ENCODE results near the gene CBR4. TPM values are rescaled to one million over a fixed set of nuclear protein-coding genes. Genes with fewer than 3 reads are reported as not detected.

The CBR4 gene
- total RNA-seq (2014; rRNA removed; shearing (Covaris generic)) = 14.6 and 16.3 TPM in 2 replicates
- polyA plus RNA-seq (2015; cell fraction: cytosol; rRNA removed) = 15.8 and 19.1 TPM in 2 replicates
- polyA plus RNA-seq (2015; cell fraction: nucleus; rRNA removed) = 34.7 and 34.8 TPM in 2 replicates

DNA sequence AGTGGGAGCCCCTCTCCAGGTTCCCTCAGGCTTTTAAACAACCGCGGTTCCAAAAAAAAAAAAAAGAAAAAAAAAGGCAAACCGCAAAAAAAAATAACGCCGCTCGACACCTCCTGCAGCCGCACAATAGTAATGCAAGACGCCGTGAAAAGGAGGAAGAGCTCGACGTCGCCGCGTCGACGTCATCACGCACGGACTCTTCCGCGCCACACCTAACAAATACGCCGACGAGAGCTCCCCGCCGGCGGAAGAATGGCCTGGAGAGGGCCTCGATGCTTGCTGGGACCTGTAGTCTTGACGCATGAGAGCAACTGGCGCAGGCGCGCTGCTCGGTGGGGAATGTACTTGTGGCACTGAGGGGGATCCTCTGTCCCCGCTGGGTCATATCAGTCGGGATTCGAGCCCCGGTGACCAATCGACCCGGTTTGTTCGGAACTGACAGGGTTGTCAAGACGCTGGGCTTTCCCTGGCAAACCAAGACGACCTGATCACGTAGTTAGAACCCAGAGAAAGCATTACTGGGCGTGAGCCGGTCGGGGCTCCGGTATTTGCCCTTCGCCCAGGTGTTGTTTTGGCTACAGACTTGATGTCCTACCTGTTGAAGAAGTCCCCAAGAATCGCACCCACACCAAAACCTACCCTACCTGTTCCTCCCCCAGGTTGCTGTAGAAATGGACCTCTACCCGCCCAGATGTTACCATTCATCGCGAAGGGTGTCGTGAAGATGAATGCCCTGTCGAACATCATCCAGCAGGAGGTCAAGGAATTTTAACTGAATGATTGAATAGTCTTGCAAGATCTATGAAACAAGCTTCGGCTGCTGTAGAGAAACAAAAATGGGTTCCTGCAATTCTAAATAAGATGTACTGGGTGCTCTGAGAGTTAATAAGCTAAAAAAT is at the start of gene CBR4:
Gene CBR4 (minus strand): TSS at position 131 of the 899 bp plus-strand sequence. CDS start 166 bp downstream, outside the sequence.
- DNase-seq (ENCODE audit: low read depth) = peak; percentile 99

DNA sequence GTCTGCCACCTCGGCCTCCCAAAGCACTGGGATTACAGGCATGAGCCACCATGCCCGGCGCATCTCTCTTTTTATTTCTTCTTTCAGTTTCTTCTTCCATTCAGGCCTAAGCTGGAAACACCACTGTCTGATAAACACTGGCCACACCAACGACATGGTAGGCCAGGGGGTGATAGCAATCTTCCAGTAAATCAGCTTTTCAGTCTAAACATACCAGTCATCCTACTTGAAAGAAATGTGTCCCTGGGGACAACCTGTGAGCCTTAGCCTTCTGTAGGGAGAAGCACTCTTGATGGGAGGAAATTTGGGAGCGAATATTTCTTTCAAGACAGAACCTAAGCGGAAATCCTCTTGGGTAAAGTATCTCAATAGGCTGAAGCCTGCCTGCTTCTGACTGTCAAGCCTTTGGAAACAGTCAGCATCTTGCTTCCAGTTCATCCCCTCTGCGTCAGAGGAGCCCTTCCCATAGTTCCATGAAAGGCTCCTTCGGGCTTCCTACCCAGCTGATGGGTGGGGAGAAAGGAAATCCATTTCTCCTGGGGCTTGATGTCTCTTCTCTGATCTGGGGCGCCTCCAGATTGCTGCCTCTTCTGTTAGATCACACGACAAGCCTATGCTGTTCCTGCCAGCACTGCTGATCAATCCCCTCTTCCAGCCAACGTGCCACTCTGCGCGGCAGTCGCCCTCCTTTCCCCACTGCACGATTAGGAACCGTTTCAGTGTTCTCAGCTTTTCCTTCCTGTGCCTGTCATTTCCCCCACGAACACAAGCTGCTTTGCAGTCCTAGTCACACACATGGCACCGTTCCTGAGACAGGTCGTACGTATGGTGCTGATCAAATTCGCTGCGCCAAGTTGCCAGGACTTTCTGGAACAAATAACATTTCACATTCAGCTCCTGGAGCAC is 49.5 kb upstream of the CBR4 start:
- DNase-seq (ENCODE audit: low read depth) = no peak

DNA sequence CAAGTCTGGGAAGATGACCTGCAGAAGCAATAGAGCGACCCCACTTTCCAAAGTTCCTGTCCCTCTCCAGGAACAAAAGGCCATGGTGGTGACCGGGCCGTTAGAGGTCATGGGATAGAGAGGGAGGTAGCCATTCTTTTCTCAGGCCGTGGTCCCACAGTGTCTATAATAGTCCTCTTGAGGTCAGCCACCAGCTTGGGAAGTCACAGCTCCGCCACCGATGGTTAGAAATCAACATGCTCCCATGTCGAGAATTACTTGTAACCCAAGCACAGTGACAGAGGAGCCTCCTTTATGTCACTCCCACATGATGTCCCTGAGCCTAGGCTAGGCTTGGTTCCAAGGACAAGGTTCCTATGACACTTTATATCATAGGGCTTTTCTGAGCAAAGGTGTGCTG is 48.3 kb upstream of the CBR4 start:
- DNase-seq (ENCODE audit: low read depth) = no peak

DNA sequence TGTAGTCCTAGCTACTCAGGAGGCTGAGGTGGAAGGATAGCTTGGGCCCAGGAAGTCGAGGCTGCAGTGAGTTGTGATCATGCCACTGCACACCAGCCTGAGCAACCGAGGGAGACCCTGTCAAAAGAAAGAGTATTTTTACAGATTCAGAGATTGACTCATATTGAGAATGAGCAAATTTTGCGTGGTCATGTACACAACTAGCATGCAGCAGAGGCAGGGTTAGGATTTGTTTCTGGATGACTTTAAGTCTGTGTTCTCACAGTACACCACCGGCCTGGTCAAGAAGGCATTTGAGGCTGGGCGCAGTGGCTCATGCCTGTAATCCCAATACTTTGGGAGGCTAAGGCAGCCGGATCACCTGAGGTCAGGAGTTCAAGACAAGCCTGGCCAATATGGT is 44.8 kb upstream of the CBR4 start:
- DNase-seq (ENCODE audit: low read depth) = no peak

DNA sequence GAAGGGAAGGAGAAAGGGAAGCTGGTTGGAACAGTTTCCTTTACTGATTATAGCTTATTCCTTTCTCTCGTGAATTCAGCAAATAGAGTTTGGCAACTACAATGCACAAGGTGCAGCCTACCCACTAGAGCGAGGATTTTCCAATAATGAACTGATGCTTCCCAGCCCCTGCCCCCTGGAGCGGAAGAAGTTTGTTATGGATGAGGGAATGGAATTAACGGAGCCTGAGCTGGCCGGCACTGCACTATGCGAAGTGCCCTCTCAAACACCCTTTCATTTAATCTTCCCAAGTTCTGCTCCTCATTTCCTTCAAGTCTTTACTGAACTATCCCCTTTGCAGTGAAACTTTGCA is 42.5 kb upstream of the CBR4 start:
- no peak for DNase-seq (ENCODE audit: low read depth)

DNA sequence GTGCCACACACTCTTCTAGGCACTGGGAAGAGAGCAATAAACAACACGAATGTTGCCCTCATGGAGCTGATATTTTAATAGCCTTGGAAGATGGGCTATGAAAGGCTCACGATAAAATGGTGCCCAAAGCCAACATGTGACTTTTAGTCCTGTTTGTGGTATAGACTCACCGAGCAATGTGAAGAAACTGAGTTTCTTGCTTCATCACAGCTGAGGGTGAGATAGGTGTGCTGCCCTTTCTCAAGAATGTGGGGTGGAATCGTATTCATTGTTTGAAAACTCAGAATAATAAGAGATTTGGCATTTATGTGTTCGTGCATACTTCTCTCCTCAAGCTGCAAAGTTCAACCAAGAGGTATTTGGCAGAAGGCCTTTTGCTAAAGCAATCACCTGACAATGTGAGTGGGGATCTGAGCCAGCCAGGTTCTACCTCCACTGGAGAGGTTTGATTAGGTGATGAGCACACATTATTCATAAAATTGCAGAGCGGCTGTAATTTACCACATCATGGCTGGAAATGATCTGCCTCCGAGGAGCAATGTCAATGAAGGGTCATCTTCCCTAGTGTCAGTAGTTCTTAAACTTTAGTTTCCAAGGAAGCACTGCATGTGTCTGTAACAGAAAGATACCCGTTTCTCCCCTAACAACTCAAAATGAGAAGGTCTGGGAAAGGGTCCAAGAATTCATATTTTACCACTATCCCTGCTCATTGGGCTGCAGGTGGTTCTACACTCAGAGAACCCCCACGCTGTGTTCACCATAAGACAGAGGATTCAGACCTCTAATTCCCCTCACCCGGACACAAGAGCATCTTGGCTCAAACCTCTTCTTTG is 41.9 kb upstream of the CBR4 start:
- DNase-seq (ENCODE audit: low read depth) = no peak

DNA sequence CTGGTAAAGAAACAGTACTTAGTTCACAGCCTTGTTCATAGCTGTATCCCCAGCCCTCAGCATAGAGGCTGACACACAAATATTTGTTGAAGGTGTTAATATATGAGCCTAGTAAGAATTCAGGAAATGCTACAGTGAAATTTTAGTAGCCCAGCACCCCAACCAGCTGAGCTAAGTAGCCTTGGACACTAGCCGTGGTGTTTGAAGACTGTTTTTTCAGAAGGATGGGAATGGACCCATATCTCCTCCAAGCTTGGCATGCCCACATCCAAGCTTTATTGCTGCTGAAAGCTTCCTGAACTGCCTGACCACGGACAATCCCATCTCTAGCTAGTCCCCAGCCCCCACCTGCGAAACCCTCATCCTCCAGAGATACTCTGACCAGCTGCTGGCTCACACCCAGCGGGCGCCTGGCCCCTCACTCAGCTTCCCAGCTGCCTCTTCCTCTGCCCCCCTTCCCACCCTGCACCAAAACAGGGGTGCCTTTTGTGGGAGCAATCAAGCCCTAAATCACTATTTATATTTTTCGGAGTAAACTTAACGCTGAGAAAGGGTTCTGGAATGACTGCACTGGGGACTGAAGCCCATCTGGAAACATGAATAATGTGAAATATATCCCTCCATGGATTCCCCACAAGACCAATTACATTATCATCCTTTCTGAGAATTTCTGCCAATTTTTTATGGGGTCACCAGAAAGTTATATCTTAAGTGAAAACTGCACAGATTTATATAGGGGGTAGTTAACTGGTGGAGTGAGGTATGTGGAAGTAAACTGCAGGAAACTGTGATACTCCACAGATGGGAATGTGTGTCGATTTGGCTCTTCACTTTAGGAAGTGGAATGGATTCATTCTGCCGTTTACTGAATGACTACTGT is 41.1 kb upstream of the CBR4 start:
- DNase-seq (ENCODE audit: low read depth) = no peak

DNA sequence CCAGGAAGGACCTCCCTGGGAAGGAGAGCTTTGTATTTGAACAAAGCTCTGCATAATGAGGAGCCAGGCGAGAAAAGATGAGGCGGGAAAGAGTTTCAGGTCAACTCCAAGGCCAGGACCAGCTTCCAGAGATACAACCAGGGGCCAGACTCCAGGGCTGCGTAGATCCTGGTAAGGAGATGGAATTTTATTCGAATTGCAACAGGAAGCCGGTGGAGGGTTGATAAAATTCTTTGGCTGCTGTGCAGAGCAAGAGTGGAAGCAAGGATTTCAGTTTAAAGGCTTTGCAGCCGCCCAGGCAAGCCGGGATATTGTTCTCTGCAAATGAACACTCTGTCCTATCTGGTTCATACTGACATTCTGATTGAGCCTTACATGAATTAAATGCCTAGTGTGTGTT is 40.2 kb upstream of the CBR4 start:
- no peak for DNase-seq (ENCODE audit: low read depth)

DNA sequence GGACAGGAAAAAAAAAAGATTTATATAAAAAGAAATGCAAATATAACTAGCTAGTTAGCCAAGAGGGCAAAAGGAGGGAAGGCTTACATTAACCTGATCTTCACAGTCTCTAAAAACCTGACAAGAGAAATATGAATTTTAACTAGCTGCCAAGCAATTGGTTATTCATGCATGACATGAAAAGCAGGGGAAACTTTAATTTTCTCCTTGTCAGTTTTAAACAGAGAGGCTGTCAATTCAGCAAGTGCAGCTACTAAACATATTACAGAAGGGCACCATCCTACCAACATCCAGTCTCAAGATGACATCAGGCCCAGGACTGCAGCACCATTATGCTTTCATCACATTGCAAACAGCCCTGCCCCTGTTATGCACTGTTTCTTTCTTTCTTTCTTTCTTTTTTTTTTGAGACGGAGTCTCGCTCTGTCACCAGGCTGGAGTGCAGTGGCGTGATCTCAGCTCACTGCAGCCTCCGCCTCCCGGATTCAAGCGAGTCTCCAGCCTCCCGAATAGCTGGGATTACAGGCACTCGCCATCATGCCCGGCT is 38.9 kb upstream of the CBR4 start:
- no peak for DNase-seq (ENCODE audit: low read depth)

DNA sequence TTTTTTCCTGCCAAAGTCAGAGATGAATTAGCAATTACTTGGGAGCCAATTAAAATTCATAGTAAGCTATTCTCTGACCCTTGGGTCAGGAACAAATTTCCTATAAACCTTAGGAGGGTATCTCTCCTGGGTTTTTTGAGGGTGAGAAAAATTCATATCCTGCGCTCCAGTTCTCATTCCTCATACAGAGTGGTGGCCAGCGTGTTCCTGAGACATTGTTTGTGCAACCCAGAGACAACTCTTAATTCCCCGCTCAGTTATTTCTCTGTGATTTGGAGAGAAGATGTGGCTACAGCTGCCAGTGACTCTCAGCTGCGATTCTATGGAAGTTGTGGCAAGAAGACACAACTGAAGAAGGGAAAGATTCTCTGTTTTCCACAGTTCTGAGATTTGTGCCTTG is 37.9 kb upstream of the CBR4 start:
- DNase-seq (ENCODE audit: low read depth) = no peak

DNA sequence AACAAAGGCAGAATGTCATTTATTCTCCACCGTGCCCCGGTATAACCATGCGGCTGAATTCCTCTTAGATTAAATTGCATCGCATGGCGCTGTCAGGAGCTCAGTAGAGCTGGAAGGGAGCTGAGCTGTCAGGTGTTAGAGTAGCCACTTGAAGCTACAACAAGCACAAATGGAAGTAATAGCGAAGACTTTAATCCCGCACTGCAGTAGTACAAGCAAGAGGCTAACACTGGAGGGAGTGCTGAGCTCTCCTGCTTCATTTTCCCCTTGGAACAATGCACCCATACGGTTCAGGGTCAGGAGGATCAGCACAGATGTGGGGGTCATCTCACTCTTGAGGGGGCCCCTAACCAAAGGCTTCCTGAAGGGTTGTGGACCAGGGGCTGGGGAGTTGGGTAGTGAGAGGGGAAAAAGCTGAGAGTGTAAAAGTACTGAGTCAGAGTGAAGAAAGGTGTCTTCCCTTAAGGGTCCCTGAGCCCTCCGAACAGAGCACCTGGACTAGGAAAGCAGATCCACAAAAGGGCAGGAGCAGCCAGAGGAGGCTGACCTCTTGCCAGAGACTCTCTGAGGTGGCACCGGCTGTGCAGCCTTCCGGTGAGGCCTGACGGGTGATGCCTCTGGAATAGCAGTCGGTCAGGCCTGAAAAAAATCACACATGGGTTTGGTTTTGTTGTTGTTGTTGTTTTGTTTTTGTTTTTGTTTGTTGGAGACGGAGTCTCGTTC is 36.0 kb upstream of the CBR4 start:
- no peak for DNase-seq (ENCODE audit: low read depth)

DNA sequence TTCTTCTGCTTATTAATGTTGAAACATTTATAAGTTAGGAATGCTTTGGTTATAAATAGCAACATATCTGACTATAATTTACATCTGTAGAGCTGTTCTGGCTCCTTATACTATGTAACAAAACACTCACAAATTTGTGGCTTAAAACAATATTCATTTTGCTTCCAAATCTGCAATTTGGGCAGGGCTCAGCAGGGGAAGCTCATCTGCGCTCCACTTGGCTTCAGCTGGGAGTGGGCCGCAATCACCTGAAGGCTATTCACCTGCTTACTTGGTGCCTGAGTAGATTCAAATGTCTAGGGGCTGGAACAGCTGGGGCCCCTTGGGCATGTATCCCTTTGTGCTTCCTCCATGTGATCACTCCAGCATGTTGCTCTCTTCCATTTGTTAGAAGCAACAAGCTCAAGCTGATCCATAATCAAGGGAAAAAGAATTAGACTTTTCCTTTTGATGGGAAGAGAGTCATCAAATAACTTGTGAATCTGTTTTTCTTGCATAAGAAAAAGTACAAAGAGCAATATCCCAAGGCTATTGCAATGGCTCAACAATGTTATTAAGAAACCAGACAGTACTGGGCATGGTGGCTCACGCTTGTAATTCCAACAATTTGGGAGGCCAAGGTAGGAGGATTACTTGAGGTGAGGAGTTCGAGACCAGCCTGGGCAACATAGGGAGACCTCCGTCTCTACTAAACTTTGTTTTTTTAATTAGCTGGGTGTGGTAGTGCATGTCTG is 34.8 kb upstream of the CBR4 start:
- DNase-seq (ENCODE audit: low read depth) = no peak

DNA sequence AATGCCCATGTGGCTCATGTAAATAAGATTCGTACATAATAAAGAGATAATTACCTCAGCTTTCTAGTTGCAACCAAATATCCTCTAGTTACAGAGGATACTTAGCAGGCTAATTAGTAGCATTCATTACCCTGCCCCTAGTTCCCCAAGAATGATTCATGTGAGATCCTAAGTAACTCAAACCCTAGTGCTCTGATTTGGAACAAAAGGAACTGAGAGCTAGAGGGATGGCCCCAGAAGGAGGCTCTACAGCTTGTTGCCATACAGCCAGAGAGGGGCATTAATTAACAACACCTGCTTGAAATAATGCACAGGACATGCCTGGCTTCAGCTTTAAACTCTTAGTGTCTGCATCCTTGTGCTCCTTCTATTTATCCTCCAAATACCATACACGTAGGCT is 32.6 kb upstream of the CBR4 start:
- DNase-seq (ENCODE audit: low read depth) = no peak

DNA sequence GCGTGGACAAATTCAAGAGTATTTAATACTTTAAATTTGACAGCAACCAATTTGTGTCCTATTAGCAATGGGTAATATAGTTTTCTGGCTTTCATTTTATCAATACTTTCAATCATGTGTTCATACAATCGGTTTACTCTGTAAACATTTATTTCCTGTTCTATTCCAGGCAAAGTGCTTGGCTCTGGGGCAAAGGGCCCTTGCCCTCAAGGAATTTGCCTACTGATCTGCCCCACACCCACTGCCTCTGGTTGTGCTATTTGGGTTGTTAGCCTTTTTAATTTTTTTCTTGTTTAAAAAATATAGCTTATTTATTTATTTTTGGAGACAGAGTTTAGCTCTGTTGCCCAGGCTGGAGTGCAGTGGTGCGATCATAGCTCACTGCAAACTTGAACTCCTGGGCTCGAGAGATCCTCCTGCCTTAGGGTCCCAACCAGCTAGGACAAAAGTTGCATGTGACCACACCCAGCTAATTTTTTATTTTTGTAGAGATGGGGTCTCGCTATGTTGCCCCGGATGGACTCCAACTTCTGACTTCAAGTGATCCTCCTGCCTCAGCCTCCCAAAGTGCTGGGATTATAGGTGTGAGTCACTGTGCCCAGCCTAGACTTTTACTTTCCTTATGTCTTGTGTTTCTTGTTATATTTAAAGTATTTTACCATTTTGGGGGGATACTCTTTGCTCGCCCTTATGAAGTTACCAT is 30.7 kb upstream of the CBR4 start:
- no peak for DNase-seq (ENCODE audit: low read depth)

DNA sequence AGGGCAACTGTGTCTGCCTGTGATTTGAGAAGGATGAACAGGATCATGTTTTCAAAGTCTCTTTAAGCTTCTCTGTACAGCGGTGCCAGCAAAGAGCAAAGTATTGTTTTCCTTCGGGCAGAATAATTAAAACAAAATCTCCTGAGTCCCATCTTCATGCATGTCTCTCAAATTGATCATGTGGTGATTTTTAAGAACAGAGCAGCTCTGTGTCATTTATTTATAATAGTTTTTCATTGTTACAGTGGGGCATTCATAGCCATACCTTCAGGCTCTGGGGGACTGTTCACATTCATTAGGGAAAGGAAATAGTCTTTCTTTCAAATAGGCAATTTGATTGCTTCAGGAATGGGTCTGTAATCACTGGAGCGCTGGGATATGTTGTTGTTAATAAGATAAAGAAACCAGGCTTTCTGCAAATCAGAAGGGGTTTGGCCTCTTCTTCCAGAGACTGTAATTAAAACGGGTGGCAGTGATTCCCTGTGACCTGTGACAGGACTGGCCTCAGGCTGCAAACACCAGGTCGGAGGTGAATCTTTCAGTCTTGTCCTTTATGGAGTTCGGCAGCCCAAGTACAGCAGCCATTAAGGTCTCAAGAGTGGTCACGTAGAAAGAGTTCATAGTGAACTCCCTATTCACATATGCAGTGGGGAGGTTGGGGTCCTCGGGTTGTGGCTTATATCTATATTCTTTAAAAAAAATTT is 29.3 kb upstream of the CBR4 start:
- no peak for DNase-seq (ENCODE audit: low read depth)

DNA sequence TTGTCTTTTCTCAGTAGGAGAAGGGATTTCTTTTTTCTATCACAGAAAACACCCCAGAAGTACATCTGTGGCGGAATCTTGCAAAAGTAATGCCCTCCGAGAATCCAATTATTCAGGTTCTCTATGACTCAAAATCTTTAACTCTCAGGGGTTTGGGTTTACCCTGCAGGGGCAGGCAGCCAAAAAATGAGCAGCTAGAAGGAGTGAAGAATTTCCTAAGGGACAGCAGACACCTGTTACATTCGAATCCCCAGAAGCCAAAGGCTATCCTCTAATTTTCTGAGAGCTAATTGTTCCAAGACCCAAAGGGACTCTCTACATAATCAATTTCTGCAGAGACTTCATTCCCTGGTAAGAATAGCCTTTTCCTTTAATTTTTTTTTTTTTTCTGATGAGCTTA is 27.5 kb upstream of the CBR4 start:
- DNase-seq (ENCODE audit: low read depth) = no peak
